ENCODE measurements around the gene PRPF8.

PRPF8 gene

DNA sequence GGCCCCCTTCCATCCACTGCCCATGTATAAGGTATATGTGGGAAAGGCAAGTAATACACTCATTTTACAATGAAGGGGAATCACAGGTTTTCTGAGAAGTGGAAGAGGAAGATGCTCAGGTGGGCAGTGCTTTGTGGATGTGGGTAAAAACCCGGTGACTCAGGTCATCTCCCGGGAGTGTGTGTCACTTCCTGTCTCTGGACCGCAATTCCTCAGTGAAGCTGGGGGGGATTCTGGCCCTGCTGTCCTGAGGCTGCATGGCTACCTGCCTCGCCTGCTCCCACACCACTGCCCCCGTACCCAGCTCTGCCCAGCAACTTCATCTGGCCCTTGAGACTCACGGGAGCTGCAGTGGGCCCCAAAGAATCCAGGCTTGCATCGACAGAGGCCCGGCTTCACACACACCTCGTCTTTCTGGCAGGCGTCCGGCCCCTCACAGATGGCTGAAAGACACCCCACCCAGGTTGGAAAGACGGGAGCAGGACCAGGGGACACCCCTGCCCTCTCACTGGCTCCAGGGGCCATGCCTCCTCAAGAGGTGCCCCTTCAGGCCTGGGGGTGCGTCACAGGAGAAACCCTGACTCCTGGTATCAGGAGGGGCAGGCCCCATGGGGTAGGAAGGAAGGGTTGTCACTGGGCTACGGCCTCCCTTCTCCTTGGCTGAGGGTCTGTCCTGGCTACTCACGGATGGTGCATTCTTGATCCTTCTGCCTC lies 40.0 kb downstream of the PRPF8 start:
- no CpG with 5 or more reads among the region's 15 CpGs for WGBS (ENCODE audit: extremely low coverage, insufficient coverage, insufficient read length)
- Histone ChIP-seq H3K23ac (ENCODE audit: low read length) (no peak overlapping the region), H4K91ac (ENCODE audit: low read depth, low read length) (peak overlapping the region; percentile 20)

DNA sequence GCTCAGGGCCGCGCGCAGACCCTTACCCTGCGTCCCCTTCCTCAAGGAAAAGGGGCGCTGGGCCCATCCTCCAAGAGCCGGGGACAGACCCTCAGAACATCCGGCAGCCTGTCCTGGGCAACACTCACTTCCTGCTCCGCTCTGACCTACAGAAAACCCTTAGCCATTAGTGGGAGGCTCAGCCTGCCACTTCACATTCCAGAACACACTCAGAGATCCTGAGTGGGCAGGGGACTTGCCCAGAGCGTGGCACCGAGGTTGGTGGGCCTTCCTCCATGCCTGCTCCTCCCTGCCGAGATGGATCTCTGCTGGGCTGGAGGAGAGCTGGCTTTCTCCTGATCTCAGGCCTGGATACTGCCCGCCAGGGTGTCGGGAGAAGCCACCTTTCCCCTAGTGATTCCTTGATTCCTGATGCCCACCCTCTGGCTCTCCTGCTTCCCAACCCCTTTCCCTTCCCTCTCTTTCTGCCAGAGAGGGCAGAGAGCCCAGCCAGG lies 40.6 kb downstream of the PRPF8 start:
- Histone ChIP-seq H4K8ac (ENCODE audit: low read depth, low read length) (no peak overlapping the region), H3K18ac (ENCODE audit: low read length) (no peak overlapping the region), H3K27ac (ENCODE audit: low read depth, low read length) (no peak overlapping the region), H2BK12ac (ENCODE audit: low read length) (no peak overlapping the region), H3K23ac (ENCODE audit: low read length) (no peak overlapping the region), H3K4ac (ENCODE audit: low read depth, low read length) (no peak overlapping the region), H2BK5ac (ENCODE audit: low read depth, low read length, poor library complexity) (no peak overlapping the region), H3K4me2 (ENCODE audit: low read length) (peak overlapping the region; percentile 88), H3K4me1 (ENCODE audit: control insufficient read depth in 1 of 2, insufficient read depth in 2 of 2, low read length in 2 of 2) (peaks cover 34 to 46% of the 10 kb centered on the region in 2 experiments), H3K9ac (ENCODE audit: low read length) (no peak overlapping the region), H3K9me3 (ENCODE audit: insufficient read depth, low read depth, low read length) (no peaks in the 10 kb centered on the region), H2AFZ (ENCODE audit: insufficient read depth, low read length, poor library complexity) (no peak overlapping the region), H3K79me1 (ENCODE audit: low read length) (peaks cover 11% of the 10 kb centered on the region), H2BK120ac (ENCODE audit: insufficient read depth, low read length, poor library complexity) (no peak overlapping the region), H3K4me3 (ENCODE audit: low read depth, low read length) (no peak overlapping the region), H3K27me3 (ENCODE audit: insufficient read depth, low read length) (no peaks in the 10 kb centered on the region), H3K79me2 (ENCODE audit: control insufficient read depth, insufficient read depth, low read length, poor library complexity) (peaks cover 4% of the 10 kb centered on the region), H4K91ac (ENCODE audit: low read depth, low read length) (no peak overlapping the region), H3K36me3 (ENCODE audit: control insufficient read depth in 1 of 2, insufficient read depth in 2 of 2, low read length in 2 of 2) (no peaks in the 10 kb centered on the region), H4K12ac (ENCODE audit: low read depth, low read length) (no peak overlapping the region), H2AK5ac (ENCODE audit: low read length) (no peak overlapping the region), H3K14ac (ENCODE audit: low read length) (no peak overlapping the region)
- WGBS (ENCODE audit: extremely low coverage, insufficient coverage, insufficient read length): no CpG with 5 or more reads among the region's 13 CpGs
- DNase-seq: no peak

More for the DNA sequence above, 40.0 kb downstream of the PRPF8 start:
- Histone ChIP-seq H4K8ac (ENCODE audit: low read depth, low read length) (no peak overlapping the region), H3K79me2 (ENCODE audit: control insufficient read depth, insufficient read depth, low read length, poor library complexity) (peaks cover 4% of the 10 kb centered on the region), H3K27me3 (ENCODE audit: insufficient read depth, low read length) (no peaks in the 10 kb centered on the region), H3K9ac (ENCODE audit: low read length) (no peak overlapping the region), H3K4me1 (ENCODE audit: control insufficient read depth in 1 of 2, insufficient read depth in 2 of 2, low read length in 2 of 2) (peaks cover 34 to 43% of the 10 kb centered on the region in 2 experiments), H3K9me3 (ENCODE audit: insufficient read depth, low read depth, low read length) (no peaks in the 10 kb centered on the region), H3K14ac (ENCODE audit: low read length) (no peak overlapping the region), H3K36me3 (ENCODE audit: control insufficient read depth in 1 of 2, insufficient read depth in 2 of 2, low read length in 2 of 2) (no peaks in the 10 kb centered on the region), H3K4ac (ENCODE audit: low read depth, low read length) (no peak overlapping the region), H3K18ac (ENCODE audit: low read length) (no peak overlapping the region), H2BK5ac (ENCODE audit: low read depth, low read length, poor library complexity) (no peak overlapping the region), H4K12ac (ENCODE audit: low read depth, low read length) (no peak overlapping the region), H3K79me1 (ENCODE audit: low read length) (peaks cover 11% of the 10 kb centered on the region), H2AFZ (ENCODE audit: insufficient read depth, low read length, poor library complexity) (no peak overlapping the region), H3K27ac (ENCODE audit: low read depth, low read length) (no peak overlapping the region), H3K4me2 (ENCODE audit: low read length) (no peak overlapping the region), H3K4me3 (ENCODE audit: low read depth, low read length) (no peak overlapping the region), H2BK12ac (ENCODE audit: low read length) (peak overlapping the region; percentile 34), H2BK120ac (ENCODE audit: insufficient read depth, low read length, poor library complexity) (no peak overlapping the region), H2AK5ac (ENCODE audit: low read length) (peak overlapping the region; percentile 59)
- DNase-seq: peak in 1 of 2 donors; percentile 30

DNA sequence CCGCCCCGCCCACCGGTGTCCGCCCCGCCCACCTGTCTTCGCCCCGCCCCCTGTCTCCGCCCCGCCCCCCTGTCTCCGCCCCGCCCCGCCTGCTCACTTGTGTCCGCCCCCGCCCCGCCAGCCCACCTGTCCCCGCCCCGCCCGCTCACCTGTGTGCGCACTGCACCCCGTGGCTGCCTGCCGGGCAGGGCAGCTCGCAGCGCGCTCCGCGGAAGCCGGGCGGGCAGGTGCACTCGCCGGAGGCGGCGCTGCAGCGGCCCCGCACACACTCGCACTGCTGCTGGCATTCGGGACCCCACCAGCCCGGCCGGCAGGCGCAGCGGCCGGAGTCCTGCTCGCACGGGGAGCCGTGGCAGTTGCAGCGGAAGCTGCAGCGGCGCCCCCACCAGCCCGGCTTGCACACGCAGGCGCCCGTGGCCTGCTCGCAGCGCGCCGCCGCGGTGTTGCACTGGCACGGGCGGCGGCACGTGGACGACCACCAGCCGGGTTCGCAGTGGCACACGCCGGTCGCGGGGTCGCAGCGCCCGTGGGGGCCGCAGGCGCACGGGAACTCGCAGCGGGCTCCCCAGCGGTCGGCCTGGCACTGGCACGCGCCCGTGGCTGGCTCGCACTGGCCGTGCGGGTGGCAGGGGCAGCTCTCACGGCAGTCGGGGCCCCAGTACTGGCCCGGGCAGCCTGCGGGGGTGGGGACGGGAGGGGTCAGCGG lies 41.2 kb downstream of the PRPF8 start:
- Histone ChIP-seq H4K91ac (ENCODE audit: low read depth, low read length) (no peak overlapping the region), H3K18ac (ENCODE audit: low read length) (no peak overlapping the region)
- no CpG with 5 or more reads among the region's 90 CpGs for WGBS (ENCODE audit: extremely low coverage, insufficient coverage, insufficient read length)

DNA sequence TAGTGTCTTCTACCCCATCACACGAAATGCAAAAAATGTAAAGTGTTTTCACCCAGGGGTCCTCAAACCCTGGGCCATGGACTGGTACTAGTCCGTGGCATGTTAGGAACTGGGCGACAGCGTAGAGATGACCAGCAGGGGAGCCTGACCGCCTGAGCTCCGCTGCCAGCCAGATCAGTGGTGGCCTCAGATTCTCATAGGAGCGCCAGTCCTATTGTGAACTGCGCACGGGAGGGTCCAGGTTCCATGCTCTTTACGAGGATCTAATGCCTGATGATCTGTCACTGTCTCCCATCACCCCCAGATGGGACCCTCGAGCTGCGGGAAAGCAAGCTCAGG lies 43.6 kb downstream of the PRPF8 start:
- Histone ChIP-seq H3K23ac (ENCODE audit: low read length) (no peak overlapping the region), H3K27ac (ENCODE audit: low read depth, low read length) (no peak overlapping the region), H2BK12ac (ENCODE audit: low read length) (no peak overlapping the region), H3K18ac (ENCODE audit: low read length) (no peak overlapping the region), H3K4me3 (ENCODE audit: low read depth, low read length) (no peak overlapping the region), H3K9ac (ENCODE audit: low read length) (no peak overlapping the region), H3K79me2 (ENCODE audit: control insufficient read depth, insufficient read depth, low read length, poor library complexity) (no peaks in the 10 kb centered on the region), H4K12ac (ENCODE audit: low read depth, low read length) (no peak overlapping the region), H2AK5ac (ENCODE audit: low read length) (no peak overlapping the region), H3K36me3 (ENCODE audit: control insufficient read depth in 1 of 2, insufficient read depth in 2 of 2, low read length in 2 of 2) (no peaks in the 10 kb centered on the region), H3K14ac (ENCODE audit: low read length) (no peak overlapping the region), H3K4me2 (ENCODE audit: low read length) (no peak overlapping the region), H3K4ac (ENCODE audit: low read depth, low read length) (no peak overlapping the region), H2AFZ (ENCODE audit: insufficient read depth, low read length, poor library complexity) (no peak overlapping the region), H3K9me3 (ENCODE audit: insufficient read depth, low read depth, low read length) (no peaks in the 10 kb centered on the region), H4K8ac (ENCODE audit: low read depth, low read length) (no peak overlapping the region), H3K79me1 (ENCODE audit: low read length) (peaks cover 6% of the 10 kb centered on the region), H3K27me3 (ENCODE audit: insufficient read depth, low read length) (no peaks in the 10 kb centered on the region), H2BK5ac (ENCODE audit: low read depth, low read length, poor library complexity) (no peak overlapping the region), H2BK120ac (ENCODE audit: insufficient read depth, low read length, poor library complexity) (no peak overlapping the region), H3K4me1 (ENCODE audit: control insufficient read depth in 1 of 2, insufficient read depth in 2 of 2, low read length in 2 of 2) (peaks cover 27 to 41% of the 10 kb centered on the region in 2 experiments), H4K91ac (ENCODE audit: low read depth, low read length) (no peak overlapping the region)
- no peak for DNase-seq
- no CpG with 5 or more reads among the region's 12 CpGs for WGBS (ENCODE audit: extremely low coverage, insufficient coverage, insufficient read length)

More for the DNA sequence above, 41.2 kb downstream of the PRPF8 start:
- Histone ChIP-seq H3K4ac (ENCODE audit: low read depth, low read length) (no peak overlapping the region), H3K14ac (ENCODE audit: low read length) (no peak overlapping the region), H2BK5ac (ENCODE audit: low read depth, low read length, poor library complexity) (no peak overlapping the region), H3K9me3 (ENCODE audit: insufficient read depth, low read depth, low read length) (no peaks in the 10 kb centered on the region), H3K4me3 (ENCODE audit: low read depth, low read length) (peak overlapping the region; percentile 62), H3K79me2 (ENCODE audit: control insufficient read depth, insufficient read depth, low read length, poor library complexity) (peaks cover 1% of the 10 kb centered on the region), H2BK12ac (ENCODE audit: low read length) (no peak overlapping the region), H3K36me3 (ENCODE audit: control insufficient read depth in 1 of 2, insufficient read depth in 2 of 2, low read length in 2 of 2) (no peaks in the 10 kb centered on the region), H4K12ac (ENCODE audit: low read depth, low read length) (no peak overlapping the region), H3K27me3 (ENCODE audit: insufficient read depth, low read length) (no peaks in the 10 kb centered on the region), H4K8ac (ENCODE audit: low read depth, low read length) (no peak overlapping the region), H3K4me2 (ENCODE audit: low read length) (peak overlapping the region; percentile 88), H3K23ac (ENCODE audit: low read length) (no peak overlapping the region), H2AK5ac (ENCODE audit: low read length) (no peak overlapping the region), H3K4me1 (ENCODE audit: control insufficient read depth in 1 of 2, insufficient read depth in 2 of 2, low read length in 2 of 2) (peaks cover 37 to 48% of the 10 kb centered on the region in 2 experiments), H2AFZ (ENCODE audit: insufficient read depth, low read length, poor library complexity) (peak overlapping the region; percentile 58), H3K9ac (ENCODE audit: low read length) (no peak overlapping the region), H2BK120ac (ENCODE audit: insufficient read depth, low read length, poor library complexity) (no peak overlapping the region), H3K79me1 (ENCODE audit: low read length) (peaks cover 10% of the 10 kb centered on the region), H3K27ac (ENCODE audit: low read depth, low read length) (no peak overlapping the region)
- peak; percentile 52 to 60 for DNase-seq

All from trophoblast cell (in vitro differentiated cells and primary cell).